HepG2 (cell line): ENCODE data around the gene TCF12. TPM values are rescaled to one million over a fixed set of nuclear protein-coding genes. Genes with fewer than 3 reads are reported as not detected.

ENCODE experiments used
- MEF2D ChIP-seq: sonication (generic); formaldehyde crosslinking; IDR thresholded peaks from 2 replicates; pipeline ENCODE4 v1.5.1; 2020; ENCODE audit warnings: mild to moderate bottlenecking, missing genetic modification reagents
- MYC ChIP-seq: sonication (generic); formaldehyde crosslinking; IDR thresholded peaks from 2 replicates; pipeline ENCODE4 v1.9.0; 2021; ENCODE audit warnings: missing genetic modification reagents, borderline replicate concordance
- NFE2L2 ChIP-seq: fragments of 150-350 bp; IDR thresholded peaks from 2 replicates; pipeline ENCODE4 v1.6.1; 2014; ENCODE audit warnings: low read length
- XRCC5 ChIP-seq: fragments of 200-400 bp; formaldehyde crosslinking; optimal IDR thresholded peaks from 2 replicates; pipeline ENCODE3; 2017; ENCODE audit warnings: mild to moderate bottlenecking, low read length
- ZEB1 ChIP-seq: IDR thresholded peaks from 2 replicates; pipeline ENCODE4 v1.6.1; 2012; ENCODE audit warnings: mild to moderate bottlenecking, low read depth, inconsistent platforms; ENCODE audit not compliant: insufficient replicate concordance
- ZFP36 ChIP-seq: fragments of 150-350 bp; IDR thresholded peaks from 2 replicates; pipeline ENCODE4 v1.6.1; 2018; ENCODE audit warnings: borderline replicate concordance, low read length, low read depth; ENCODE audit not compliant: partially characterized antibody
- ZIK1 ChIP-seq: sonication (generic); formaldehyde crosslinking; IDR thresholded peaks from 2 replicates; pipeline ENCODE4 v1.5.0; 2020; ENCODE audit warnings: mild to moderate bottlenecking, low read depth, missing genetic modification reagents, borderline replicate concordance
- ZNF496 ChIP-seq: sonication (generic); formaldehyde crosslinking; IDR thresholded peaks from 2 replicates; pipeline ENCODE4 v1.8.1; 2023; ENCODE audit warnings: mild to moderate bottlenecking, moderate library complexity, missing genetic modification reagents; ENCODE audit not compliant: insufficient replicate concordance
- polyA plus RNA-seq, 8 experiments: library from polyadenylated mRNA; depleted of rRNA in 3 of 8; stranded (reverse) in 7 of 8; unstranded in 1 of 8; fragments of >200 nt; fragmentation: Illumina TruSeq in 4 of 8; extraction: Trizol in 4 of 8; gene quantifications; 2 replicates each; pipeline versions ENCODE4 v1.2.1 to v1.2.3, GENCODE V29; 2011 to 2016; ENCODE audit warnings: low read depth in 4 of 8, missing spikeins in 1 of 8, mixed read lengths in 1 of 8; ENCODE audit not compliant: insufficient read depth in 1 of 8
- total RNA-seq, 5 experiments: library from RNA; depleted of rRNA; stranded (reverse); fragments of >200 nt; fragmentation: Illumina TruSeq; extraction: Trizol; gene quantifications; 2 replicates each; pipeline ENCODE4 v1.2.3, GENCODE V29; 2016; ENCODE audit warnings: low read depth in 1 of 5
- TF ChIP-seq, protein P1 (sequence below): IDR thresholded peaks from 2 replicates; pipeline ENCODE4 v1.4.0; 2020; ENCODE audit warnings: mild to moderate bottlenecking, missing genetic modification reagents
- TF ChIP-seq, protein P2 (sequence below): sonication (generic); formaldehyde crosslinking; IDR thresholded peaks from 2 replicates; pipeline ENCODE4 v1.5.0; 2020; ENCODE audit warnings: mild to moderate bottlenecking, missing genetic modification reagents, borderline replicate concordance

Gene TCF12
- total and polyA plus RNA-seq, 2 of the 13 experiments (the other 11 are each of a cell fraction or from before 2014, with no cell fraction given) = 48.6 to 51.1 TPM

DNA sequence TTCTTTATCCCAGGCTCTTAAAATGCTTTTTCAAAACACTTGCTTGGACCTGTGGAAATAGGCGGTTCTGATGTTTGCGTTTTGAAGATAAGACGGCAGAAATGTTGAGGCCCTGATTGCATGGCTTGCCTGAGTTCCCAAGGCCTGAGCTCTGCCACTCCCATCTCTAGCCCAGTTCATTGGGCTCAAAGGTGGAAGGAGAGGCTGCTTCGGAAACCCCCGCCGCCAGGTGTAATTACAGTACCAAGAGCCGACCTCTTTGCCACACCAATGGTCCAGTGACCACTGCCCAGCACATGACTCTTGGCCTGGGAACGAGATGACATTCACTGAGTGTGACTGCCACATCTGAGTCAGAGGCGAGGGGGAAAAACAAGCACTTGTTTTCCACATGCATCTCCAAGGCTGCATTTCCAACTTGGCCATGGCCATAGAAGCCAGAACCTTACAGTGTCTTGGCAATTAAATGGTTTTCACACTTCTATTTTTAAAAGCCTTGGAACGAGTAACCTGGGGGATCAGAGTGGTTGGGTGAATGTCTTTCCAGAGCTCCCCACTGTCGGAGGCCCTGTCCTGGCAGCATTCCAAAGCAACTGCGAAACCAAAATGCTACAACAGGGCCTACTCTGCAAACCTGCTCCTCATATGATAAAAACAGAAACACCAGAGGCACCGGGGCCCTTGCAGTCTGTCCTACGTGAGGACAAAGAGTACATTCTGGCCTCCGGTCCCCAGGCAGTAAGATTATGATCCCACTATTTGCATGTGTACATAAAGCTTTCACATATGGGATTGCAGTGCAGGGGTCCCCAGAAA lies 394.1 kb downstream of the TCF12 start (continued):
- peak; percentile 60 for TF ChIP-seq XRCC5
- no peak for TF ChIP-seq ZFP36
- peak; percentile 33 for TF ChIP-seq ZEB1
- no peak for TF ChIP-seq NFE2L2
- 0 out of 2 replicates have a peak, but pooled peaks have one; percentile 24 for TF ChIP-seq MYC (CRISPR knock-in tag)
- TF ChIP-seq, protein P1, sequence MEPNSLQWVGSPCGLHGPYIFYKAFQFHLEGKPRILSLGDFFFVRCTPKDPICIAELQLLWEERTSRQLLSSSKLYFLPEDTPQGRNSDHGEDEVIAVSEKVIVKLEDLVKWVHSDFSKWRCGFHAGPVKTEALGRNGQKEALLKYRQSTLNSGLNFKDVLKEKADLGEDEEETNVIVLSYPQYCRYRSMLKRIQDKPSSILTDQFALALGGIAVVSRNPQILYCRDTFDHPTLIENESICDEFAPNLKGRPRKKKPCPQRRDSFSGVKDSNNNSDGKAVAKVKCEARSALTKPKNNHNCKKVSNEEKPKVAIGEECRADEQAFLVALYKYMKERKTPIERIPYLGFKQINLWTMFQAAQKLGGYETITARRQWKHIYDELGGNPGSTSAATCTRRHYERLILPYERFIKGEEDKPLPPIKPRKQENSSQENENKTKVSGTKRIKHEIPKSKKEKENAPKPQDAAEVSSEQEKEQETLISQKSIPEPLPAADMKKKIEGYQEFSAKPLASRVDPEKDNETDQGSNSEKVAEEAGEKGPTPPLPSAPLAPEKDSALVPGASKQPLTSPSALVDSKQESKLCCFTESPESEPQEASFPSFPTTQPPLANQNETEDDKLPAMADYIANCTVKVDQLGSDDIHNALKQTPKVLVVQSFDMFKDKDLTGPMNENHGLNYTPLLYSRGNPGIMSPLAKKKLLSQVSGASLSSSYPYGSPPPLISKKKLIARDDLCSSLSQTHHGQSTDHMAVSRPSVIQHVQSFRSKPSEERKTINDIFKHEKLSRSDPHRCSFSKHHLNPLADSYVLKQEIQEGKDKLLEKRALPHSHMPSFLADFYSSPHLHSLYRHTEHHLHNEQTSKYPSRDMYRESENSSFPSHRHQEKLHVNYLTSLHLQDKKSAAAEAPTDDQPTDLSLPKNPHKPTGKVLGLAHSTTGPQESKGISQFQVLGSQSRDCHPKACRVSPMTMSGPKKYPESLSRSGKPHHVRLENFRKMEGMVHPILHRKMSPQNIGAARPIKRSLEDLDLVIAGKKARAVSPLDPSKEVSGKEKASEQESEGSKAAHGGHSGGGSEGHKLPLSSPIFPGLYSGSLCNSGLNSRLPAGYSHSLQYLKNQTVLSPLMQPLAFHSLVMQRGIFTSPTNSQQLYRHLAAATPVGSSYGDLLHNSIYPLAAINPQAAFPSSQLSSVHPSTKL (CRISPR knock-in tag) = peak; percentile 10; the same call in 1 of the 2 replicates
- TF ChIP-seq MEF2D = 0 out of 2 replicates have a peak, but pooled peaks have one; percentile 27
- no peak for TF ChIP-seq ZNF496 (CRISPR knock-in tag)
- TF ChIP-seq, protein P2, sequence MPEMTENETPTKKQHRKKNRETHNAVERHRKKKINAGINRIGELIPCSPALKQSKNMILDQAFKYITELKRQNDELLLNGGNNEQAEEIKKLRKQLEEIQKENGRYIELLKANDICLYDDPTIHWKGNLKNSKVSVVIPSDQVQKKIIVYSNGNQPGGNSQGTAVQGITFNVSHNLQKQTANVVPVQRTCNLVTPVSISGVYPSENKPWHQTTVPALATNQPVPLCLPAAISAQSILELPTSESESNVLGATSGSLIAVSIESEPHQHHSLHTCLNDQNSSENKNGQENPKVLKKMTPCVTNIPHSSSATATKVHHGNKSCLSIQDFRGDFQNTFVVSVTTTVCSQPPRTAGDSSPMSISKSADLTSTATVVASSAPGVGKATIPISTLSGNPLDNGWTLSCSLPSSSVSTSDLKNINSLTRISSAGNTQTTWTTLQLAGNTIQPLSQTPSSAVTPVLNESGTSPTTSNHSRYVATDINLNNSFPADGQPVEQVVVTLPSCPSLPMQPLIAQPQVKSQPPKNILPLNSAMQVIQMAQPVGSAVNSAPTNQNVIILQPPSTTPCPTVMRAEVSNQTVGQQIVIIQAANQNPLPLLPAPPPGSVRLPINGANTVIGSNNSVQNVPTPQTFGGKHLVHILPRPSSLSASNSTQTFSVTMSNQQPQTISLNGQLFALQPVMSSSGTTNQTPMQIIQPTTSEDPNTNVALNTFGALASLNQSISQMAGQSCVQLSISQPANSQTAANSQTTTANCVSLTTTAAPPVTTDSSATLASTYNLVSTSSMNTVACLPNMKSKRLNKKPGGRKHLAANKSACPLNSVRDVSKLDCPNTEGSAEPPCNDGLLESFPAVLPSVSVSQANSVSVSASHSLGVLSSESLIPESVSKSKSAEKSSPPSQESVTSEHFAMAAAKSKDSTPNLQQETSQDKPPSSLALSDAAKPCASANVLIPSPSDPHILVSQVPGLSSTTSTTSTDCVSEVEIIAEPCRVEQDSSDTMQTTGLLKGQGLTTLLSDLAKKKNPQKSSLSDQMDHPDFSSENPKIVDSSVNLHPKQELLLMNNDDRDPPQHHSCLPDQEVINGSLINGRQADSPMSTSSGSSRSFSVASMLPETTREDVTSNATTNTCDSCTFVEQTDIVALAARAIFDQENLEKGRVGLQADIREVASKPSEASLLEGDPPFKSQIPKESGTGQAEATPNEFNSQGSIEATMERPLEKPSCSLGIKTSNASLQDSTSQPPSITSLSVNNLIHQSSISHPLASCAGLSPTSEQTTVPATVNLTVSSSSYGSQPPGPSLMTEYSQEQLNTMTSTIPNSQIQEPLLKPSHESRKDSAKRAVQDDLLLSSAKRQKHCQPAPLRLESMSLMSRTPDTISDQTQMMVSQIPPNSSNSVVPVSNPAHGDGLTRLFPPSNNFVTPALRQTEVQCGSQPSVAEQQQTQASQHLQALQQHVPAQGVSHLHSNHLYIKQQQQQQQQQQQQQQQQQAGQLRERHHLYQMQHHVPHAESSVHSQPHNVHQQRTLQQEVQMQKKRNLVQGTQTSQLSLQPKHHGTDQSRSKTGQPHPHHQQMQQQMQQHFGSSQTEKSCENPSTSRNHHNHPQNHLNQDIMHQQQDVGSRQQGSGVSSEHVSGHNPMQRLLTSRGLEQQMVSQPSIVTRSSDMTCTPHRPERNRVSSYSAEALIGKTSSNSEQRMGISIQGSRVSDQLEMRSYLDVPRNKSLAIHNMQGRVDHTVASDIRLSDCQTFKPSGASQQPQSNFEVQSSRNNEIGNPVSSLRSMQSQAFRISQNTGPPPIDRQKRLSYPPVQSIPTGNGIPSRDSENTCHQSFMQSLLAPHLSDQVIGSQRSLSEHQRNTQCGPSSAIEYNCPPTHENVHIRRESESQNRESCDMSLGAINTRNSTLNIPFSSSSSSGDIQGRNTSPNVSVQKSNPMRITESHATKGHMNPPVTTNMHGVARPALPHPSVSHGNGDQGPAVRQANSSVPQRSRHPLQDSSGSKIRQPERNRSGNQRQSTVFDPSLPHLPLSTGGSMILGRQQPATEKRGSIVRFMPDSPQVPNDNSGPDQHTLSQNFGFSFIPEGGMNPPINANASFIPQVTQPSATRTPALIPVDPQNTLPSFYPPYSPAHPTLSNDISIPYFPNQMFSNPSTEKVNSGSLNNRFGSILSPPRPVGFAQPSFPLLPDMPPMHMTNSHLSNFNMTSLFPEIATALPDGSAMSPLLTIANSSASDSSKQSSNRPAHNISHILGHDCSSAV (CRISPR knock-in tag) = no peak
- no peak for TF ChIP-seq ZIK1 (CRISPR knock-in tag)
